ENCODE data around the gene RTF1. TPM values are rescaled to one million over a fixed set of nuclear protein-coding genes. Genes with fewer than 3 reads are reported as not detected.

RTF1 gene
- total RNA-seq, 4 donors from 2014 or later = 22.7 to 46.8 (median 24.3) TPM

GRCh38 chr15:41503669-41504010 lies 86.7 kb downstream of the RTF1 start:
- DNase-seq = no peak
- TF ChIP-seq CTCF (IDR thresholded peaks at IDR 0.05 in 4 of 5, conservative IDR thresholded peaks at IDR 0.05 in 1 of 5) (no peak), POLR2A (IDR thresholded peaks at IDR 0.05) (no peak)
- H3K27me3 ChIP-seq = peaks cover 41 to 47% (median 45%) of the 10 kb centered on the region in 3 donors
- peaks cover 0 to 10% of the 10 kb centered on the region in 2 donors for H3K4me1 ChIP-seq
- H3K4me3 ChIP-seq = no peak overlapping the region
- no peaks in the 10 kb centered on the region for H3K36me3 ChIP-seq
- in situ Hi-C loops (cut with MboI; ENCODE audit: low sequenced_read_pairs in 4 of 4) = no loop called here
- intact Hi-C loops (cut with DNase I; ENCODE audit: low total_unique reads) = no loop called here
- H3K9me3 ChIP-seq = no peaks in the 10 kb centered on the region
- no peak for ATAC-seq
- no peak overlapping the region for H3K27ac ChIP-seq

- H3K9me3 ChIP-seq = no peaks in the 10 kb centered on the region
- no peak for TF ChIP-seq POLR2A (IDR thresholded peaks at IDR 0.05)
- no peak for TF ChIP-seq CTCF (IDR thresholded peaks at IDR 0.05 in 4 of 5, conservative IDR thresholded peaks at IDR 0.05 in 1 of 5)
- H3K4me3 ChIP-seq = no peak overlapping the region
- DNase-seq (no peak), ATAC-seq (no peak)
- H3K27ac ChIP-seq = no peak overlapping the region
- no peaks in the 10 kb centered on the region for H3K36me3 ChIP-seq
- H3K27me3 ChIP-seq = peaks cover 37 to 39% (median 37%) of the 10 kb centered on the region in 3 donors
- intact Hi-C loops (cut with DNase I; ENCODE audit: low total_unique reads) = no loop called here
- in situ Hi-C loops (cut with MboI; ENCODE audit: low sequenced_read_pairs in 4 of 4) = no loop called here
- peaks cover 0 to 10% of the 10 kb centered on the region in 2 donors for H3K4me1 ChIP-seq
These were observed 88.0 kb downstream of the RTF1 start for GRCh38 chr15:41504751-41505492.

GRCh38 chr15:41505776-41506175 lies 88.9 kb downstream of the RTF1 start:
- H3K9me3 ChIP-seq = no peaks in the 10 kb centered on the region
- DNase-seq = no peak
- in situ Hi-C loops (cut with MboI; ENCODE audit: low sequenced_read_pairs in 4 of 4) = no loop called here
- intact Hi-C loops (cut with DNase I; ENCODE audit: low total_unique reads) = no loop called here
- no peaks in the 10 kb centered on the region for H3K36me3 ChIP-seq
- peaks cover 0 to 10% of the 10 kb centered on the region in 2 donors for H3K4me1 ChIP-seq
- H3K27me3 ChIP-seq = peaks cover 28 to 35% (median 29%) of the 10 kb centered on the region in 3 donors
- no peak for ATAC-seq
- no peak overlapping the region for H3K4me3 ChIP-seq
- TF ChIP-seq CTCF (IDR thresholded peaks at IDR 0.05 in 4 of 5, conservative IDR thresholded peaks at IDR 0.05 in 1 of 5) (no peak), POLR2A (IDR thresholded peaks at IDR 0.05) (no peak)
- no peak overlapping the region for H3K27ac ChIP-seq

GRCh38 chr15:41506796-41507341 lies 90.0 kb downstream of the RTF1 start:
- no peak overlapping the region for H3K4me3 ChIP-seq
- H3K4me1 ChIP-seq = peaks cover 0 to 12% of the 10 kb centered on the region in 2 donors
- no peaks in the 10 kb centered on the region for H3K36me3 ChIP-seq
- H3K27me3 ChIP-seq = peaks cover 26 to 32% (median 30%) of the 10 kb centered on the region in 3 donors
- no peak overlapping the region for H3K27ac ChIP-seq
- no peak for ATAC-seq
- in situ Hi-C loops (cut with MboI; ENCODE audit: low sequenced_read_pairs in 4 of 4) = no loop called here
- intact Hi-C loops (cut with DNase I; ENCODE audit: low total_unique reads) = no loop called here
- no peak for TF ChIP-seq POLR2A (IDR thresholded peaks at IDR 0.05)
- TF ChIP-seq CTCF (IDR thresholded peaks at IDR 0.05 in 4 of 5, conservative IDR thresholded peaks at IDR 0.05 in 1 of 5) = no peak
- no peak for DNase-seq
- H3K9me3 ChIP-seq = no peaks in the 10 kb centered on the region
